Uterus (tissue), 4 donors: ENCODE results near the gene SAMD8. TPM values are rescaled to one million over a fixed set of nuclear protein-coding genes. Genes with fewer than 3 reads are reported as not detected.
A peak's percentile ranks its signal among the peaks of the same experiment; 100 is the strongest.
"Not testable (repeated sequence)": the region's sequence is repeated elsewhere in the genome, so short reads cannot be mapped to it uniquely, and the experiment has no call there.

Experiments used
- DNase-seq, 2 donors: peaks; one replicate each; pipeline ENCODE4 v3.0.0-alpha.2; 2019 to 2020
- H3K27ac ChIP-seq, 2 donors: fragments of 200-600 bp; sonication (generic); 1 replicate in 1 of 2; 2 replicates in 1 of 2; pipeline ENCODE4 v1.5.1; 2016 to 2018
- H3K27me3 ChIP-seq, 2 donors: fragments of 200-600 bp; sonication (generic); one replicate each; pipeline ENCODE4 v1.5.1; 2018 to 2019; ENCODE audit warnings: control low read depth in 1 of 2
- H3K36me3 ChIP-seq, 2 donors: fragments of 200-600 bp; sonication (generic); one replicate each; pipeline ENCODE4 v1.5.1; 2019; ENCODE audit warnings: control low read depth in 1 of 2
- H3K4me1 ChIP-seq, 2 donors: fragments of 200-600 bp; sonication (generic); one replicate each; pipeline ENCODE4 v1.5.1; 2018 to 2019; ENCODE audit warnings: control low read depth in 1 of 2
- H3K4me3 ChIP-seq, 2 donors: fragments of 200-600 bp; sonication (generic); 1 replicate in 1 of 2; 2 replicates in 1 of 2; pipeline ENCODE4 v1.5.1; 2018 to 2019; ENCODE audit warnings: mild to moderate bottlenecking in 1 of 2
- H3K9me3 ChIP-seq, 2 donors: fragments of 200-600 bp; sonication (generic); one replicate each; pipeline ENCODE4 v1.5.1; 2019; ENCODE audit warnings: control low read depth in 1 of 2
- POLR2A ChIP-seq, 2 donors: fragments of 450-650 bp; IDR thresholded peaks; one replicate each; pipeline ENCODE4 v1.6.1; 2016; ENCODE audit warnings: antibody characterized with exemption in 2 of 2, mild to moderate bottlenecking in 1 of 2, moderate library complexity in 1 of 2
- intact Hi-C: fragments of 100-400 bp; cut with DNase I; formaldehyde crosslinking; loops from one replicate; pipeline ENCODE4 v1.15.1; 2023; ENCODE audit warnings: low total_unique reads
- total RNA-seq, 4 donors: library from RNA; depleted of rRNA in 3 of 4; stranded (reverse); fragments of >200 nt in 3 of 4; gene quantifications; one replicate each; pipeline versions ENCODE4 v1.1.0 to v1.2.4, GENCODE V29; 2014 to 2023
- TF ChIP-seq, protein P1 (sequence below), 4 experiments: fragments of 200-600 bp in 2 of 4; fragments of 450-650 bp in 2 of 4; sonication (generic) in 2 of 4; IDR thresholded peaks; one replicate each; pipeline ENCODE4 v1.5.1; 2016 to 2019; ENCODE audit warnings: antibody characterized with exemption in 4 of 4, mild to moderate bottlenecking in 2 of 4, moderate library complexity in 1 of 4
- donor health status: DM: yes; HTN: yes; CAD: no.

The SAMD8 gene
- total RNA-seq, 4 donors from 2014 or later = 25.4 to 51.4 (median 49.2) TPM

DNA sequence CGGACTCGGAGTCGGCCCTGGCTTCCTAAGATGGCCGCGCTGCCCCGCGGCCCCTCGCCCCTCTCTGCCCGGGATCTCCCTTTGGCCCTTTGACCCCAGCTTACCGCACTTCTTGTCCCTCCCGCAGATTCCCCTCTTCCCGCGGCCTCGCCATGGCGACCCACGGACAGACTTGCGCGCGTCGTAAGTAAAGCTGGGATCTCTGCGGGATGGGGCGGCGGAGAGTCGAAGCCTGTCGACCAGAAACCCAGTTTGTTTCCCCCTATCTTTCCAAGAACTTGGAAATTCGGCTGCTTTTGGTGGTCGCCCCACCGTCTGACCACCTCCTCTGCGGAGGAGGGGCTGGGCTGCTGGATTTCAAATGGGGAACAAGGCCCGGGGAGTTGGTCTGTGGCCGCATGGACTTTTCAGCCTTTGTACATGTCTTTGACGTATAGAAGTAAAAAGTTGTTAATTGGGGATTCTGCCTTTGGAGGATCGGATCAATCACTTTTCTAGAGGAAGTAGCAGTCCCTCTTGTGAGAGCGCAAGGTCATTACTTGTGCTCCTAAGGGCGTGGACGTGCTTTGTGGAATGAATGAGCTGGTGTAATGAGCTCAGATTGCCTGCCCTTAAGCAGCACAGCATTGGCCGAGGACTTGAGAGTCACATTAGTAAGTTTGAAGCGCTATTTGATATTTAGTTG is 99.7 kb downstream of the SAMD8 start:
- Histone ChIP-seq H3K9me3 (no peaks in the 10 kb centered on the region), H3K4me3 (peak overlapping the region; percentile 91 to 92), H3K27me3 (no peaks in the 10 kb centered on the region), H3K36me3 (no peaks in the 10 kb centered on the region), H3K4me1 (peaks cover 3 to 13% of the 10 kb centered on the region in 2 donors), H3K27ac (peak overlapping the region; percentile 98 to 99)
- TF ChIP-seq POLR2A (IDR thresholded peaks at IDR 0.05) = no peak
- TF ChIP-seq, protein P1, sequence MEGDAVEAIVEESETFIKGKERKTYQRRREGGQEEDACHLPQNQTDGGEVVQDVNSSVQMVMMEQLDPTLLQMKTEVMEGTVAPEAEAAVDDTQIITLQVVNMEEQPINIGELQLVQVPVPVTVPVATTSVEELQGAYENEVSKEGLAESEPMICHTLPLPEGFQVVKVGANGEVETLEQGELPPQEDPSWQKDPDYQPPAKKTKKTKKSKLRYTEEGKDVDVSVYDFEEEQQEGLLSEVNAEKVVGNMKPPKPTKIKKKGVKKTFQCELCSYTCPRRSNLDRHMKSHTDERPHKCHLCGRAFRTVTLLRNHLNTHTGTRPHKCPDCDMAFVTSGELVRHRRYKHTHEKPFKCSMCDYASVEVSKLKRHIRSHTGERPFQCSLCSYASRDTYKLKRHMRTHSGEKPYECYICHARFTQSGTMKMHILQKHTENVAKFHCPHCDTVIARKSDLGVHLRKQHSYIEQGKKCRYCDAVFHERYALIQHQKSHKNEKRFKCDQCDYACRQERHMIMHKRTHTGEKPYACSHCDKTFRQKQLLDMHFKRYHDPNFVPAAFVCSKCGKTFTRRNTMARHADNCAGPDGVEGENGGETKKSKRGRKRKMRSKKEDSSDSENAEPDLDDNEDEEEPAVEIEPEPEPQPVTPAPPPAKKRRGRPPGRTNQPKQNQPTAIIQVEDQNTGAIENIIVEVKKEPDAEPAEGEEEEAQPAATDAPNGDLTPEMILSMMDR (IDR thresholded peaks at IDR 0.05) = no peak
- DNase-seq = no peak
- intact Hi-C loops = no loop called here

DNA sequence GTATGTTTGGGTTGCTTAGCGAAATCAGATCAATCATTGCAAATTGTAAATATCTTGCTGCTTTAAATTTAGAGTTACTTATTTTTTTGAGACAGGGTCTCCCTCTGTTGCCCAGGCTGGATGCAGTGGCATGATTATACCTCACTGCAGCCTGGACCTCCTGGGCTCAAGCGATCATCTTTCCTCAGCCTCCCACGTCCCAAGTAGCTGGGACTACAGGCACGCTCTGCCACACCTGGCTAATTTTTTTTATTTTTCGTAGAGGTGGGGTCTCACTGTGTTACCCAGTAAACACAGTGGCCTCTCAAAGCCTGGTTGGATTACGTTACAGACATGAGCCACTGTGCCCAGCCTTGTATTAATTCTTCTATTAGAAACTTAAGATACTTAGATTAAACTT is 100.9 kb downstream of the SAMD8 start:
- intact Hi-C loops = no loop called here
- no peak overlapping the region for H3K4me3 ChIP-seq
- DNase-seq = no peak
- no peak for TF ChIP-seq POLR2A (IDR thresholded peaks at IDR 0.05)
- TF ChIP-seq, protein P1 (IDR thresholded peaks at IDR 0.05) = no peak
- peaks cover 7 to 13% of the 10 kb centered on the region in 2 donors for H3K4me1 ChIP-seq
- H3K27me3 ChIP-seq = no peaks in the 10 kb centered on the region
- no peaks in the 10 kb centered on the region for H3K36me3 ChIP-seq
- peak overlapping the region in 1 of 2 donors; percentile 98 for H3K27ac ChIP-seq
- H3K9me3 ChIP-seq = no peaks in the 10 kb centered on the region

DNA sequence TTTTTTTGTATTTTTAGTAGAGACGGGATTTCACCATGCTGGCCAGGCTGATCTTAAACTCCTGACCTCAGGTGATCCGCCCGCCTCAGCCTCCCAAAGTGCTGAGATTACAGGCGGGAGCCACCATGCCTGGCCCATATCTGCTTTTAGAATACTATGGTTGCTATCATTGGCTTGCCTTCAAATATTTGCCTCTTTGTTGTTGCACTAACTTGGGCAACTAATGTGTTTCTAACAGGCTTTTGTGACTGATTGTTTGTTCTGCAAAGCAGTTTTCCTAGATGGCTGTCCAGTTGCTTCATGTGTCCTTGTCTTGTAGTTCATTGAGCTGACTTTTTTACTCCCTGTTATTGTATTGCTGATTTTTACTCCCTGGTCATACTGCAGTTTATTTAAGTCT is 108.8 kb downstream of the SAMD8 start:
- Histone ChIP-seq H3K9me3 (no peaks in the 10 kb centered on the region), H3K27ac (no peak overlapping the region), H3K4me1 (peaks cover 5 to 6% of the 10 kb centered on the region in 2 donors), H3K36me3 (no peaks in the 10 kb centered on the region), H3K27me3 (no peaks in the 10 kb centered on the region), H3K4me3 (no peak overlapping the region)
- DNase-seq = no peak
- no peak for TF ChIP-seq POLR2A (IDR thresholded peaks at IDR 0.05)
- TF ChIP-seq, protein P1 (IDR thresholded peaks at IDR 0.05) = no peak
- intact Hi-C loops = no loop called here

DNA sequence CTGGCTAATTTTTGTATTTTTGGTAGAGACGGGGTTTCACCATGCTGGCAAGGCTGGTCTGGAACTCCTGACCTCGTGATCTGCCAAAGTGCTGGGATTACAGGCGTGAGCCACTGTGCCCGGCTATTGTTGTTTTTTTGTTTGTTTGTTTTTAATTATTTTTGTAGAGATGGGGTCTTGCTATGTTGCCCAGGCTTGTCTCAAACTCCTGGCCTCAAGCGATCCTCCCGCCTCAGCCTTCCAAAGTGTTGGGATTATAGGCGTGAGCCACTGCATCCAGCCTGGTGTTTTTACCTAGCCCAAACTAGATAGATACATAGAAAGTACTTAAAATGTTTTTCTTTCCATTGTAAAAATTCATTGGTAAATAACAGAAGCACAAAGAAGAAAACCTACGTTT is 110.0 kb downstream of the SAMD8 start:
- H3K27me3 ChIP-seq, H3K4me3 ChIP-seq, H3K4me1 ChIP-seq, H3K27ac ChIP-seq, H3K9me3 ChIP-seq, DNase-seq, H3K36me3 ChIP-seq, intact Hi-C loops: not testable (repeated sequence)

DNA sequence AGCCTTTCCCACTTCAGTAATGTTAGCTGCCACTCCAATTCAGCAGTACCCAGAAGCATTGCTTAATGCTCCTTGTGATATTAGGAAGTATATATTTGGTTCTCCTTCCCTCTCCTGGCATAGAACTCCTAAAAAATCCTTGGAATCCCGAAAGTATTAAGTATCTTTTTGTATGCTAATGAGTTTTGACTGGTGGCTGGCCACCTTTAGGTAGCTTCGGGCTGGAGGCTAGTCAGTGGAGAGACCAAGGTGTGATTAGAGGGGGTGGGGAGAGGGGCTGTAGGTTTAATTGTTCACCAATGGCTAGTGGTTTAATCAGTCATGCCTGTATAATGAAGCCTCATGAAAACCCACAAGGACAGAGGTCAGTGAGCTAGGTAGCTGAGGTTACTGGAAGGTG is 112.1 kb downstream of the SAMD8 start:
- Histone ChIP-seq H3K4me3 (no peak overlapping the region), H3K4me1 (peaks cover 6 to 14% of the 10 kb centered on the region in 2 donors), H3K27me3 (no peaks in the 10 kb centered on the region), H3K27ac (peak overlapping the region; percentile 77 to 94), H3K36me3 (no peaks in the 10 kb centered on the region), H3K9me3 (no peaks in the 10 kb centered on the region)
- TF ChIP-seq, protein P1 (IDR thresholded peaks at IDR 0.05) = no peak
- TF ChIP-seq POLR2A (IDR thresholded peaks at IDR 0.05) = no peak
- DNase-seq = peak in 1 of 2 donors; percentile 0
- intact Hi-C loops = no loop called here
